Lung (tissue), 12 donors: ENCODE measurements around the gene HCRT. TPM values are rescaled to one million over a fixed set of nuclear protein-coding genes. Genes with fewer than 3 reads are reported as not detected.

Experiments used
- ATAC-seq: fragments of 200-7000 bp; cut with Tn5 transposase; one replicate; pipeline ENCODE4 v1.9.1; 2020; ENCODE audit warnings: moderate number of reproducible peaks; ENCODE audit not compliant: insufficient read depth, low FRiP score
- DNase-seq, 3 donors: peaks; one replicate each; pipeline ENCODE4 v3.0.0-alpha.2; 2013 to 2017
- H3K27ac ChIP-seq, 2 donors: one replicate each; pipeline ENCODE4 v1.5.1; 2013; ENCODE audit warnings: mild to moderate bottlenecking in 2 of 2, moderate library complexity in 2 of 2, control low read depth in 1 of 2, inconsistent platforms in 1 of 2, low read depth in 1 of 2, low read length in 1 of 2
- H3K27me3 ChIP-seq, 3 donors: one replicate each; pipeline ENCODE4 v1.5.1; 2013; ENCODE audit warnings: low read length in 2 of 3; ENCODE audit not compliant: control insufficient read depth in 3 of 3, insufficient read depth in 3 of 3
- H3K36me3 ChIP-seq, 4 donors: one replicate each; pipeline ENCODE4 v1.5.1; 2013; ENCODE audit warnings: low read length in 4 of 4, mild to moderate bottlenecking in 1 of 4, moderate library complexity in 1 of 4; ENCODE audit not compliant: control insufficient read depth in 4 of 4, insufficient read depth in 4 of 4
- H3K4me1 ChIP-seq, 5 donors: one replicate each; pipeline ENCODE4 v1.5.1; 2013; ENCODE audit warnings: low read length in 5 of 5, mild to moderate bottlenecking in 2 of 5, moderate library complexity in 1 of 5; ENCODE audit not compliant: control insufficient read depth in 5 of 5, insufficient read depth in 5 of 5
- H3K4me3 ChIP-seq: one replicate; pipeline ENCODE4 v1.5.1; 2013; ENCODE audit warnings: mild to moderate bottlenecking, control low read depth, moderate library complexity
- H3K9ac ChIP-seq, 2 donors: one replicate each; pipeline ENCODE4 v1.5.1; 2013; ENCODE audit warnings: low read length in 2 of 2, control low read depth in 1 of 2; ENCODE audit not compliant: insufficient read depth in 1 of 2
- H3K9me3 ChIP-seq, 4 donors: one replicate each; pipeline ENCODE4 v1.5.1; 2013; ENCODE audit warnings: low read length in 3 of 4, mild to moderate bottlenecking in 1 of 4, moderate library complexity in 1 of 4; ENCODE audit not compliant: control insufficient read depth in 4 of 4, insufficient read depth in 3 of 4
- WGBS, 2 donors: extraction: QIAGEN DNeasy Blood & Tissue Kit; methylation state at CpG; one replicate each; pipeline ENCODE4 v1.1.7; 2013; 5-methylcytosine and 5-hydroxymethylcytosine counted together
- polyA plus RNA-seq, 2 donors: library from polyadenylated mRNA; stranded (reverse); fragments of 200-250 nt; gene quantifications; one replicate each; pipeline ENCODE4 v1.2.1, GENCODE V29; 2013
- total RNA-seq, 2 donors: library from RNA; depleted of rRNA in 1 of 2; stranded (reverse); fragments of >200 nt in 1 of 2; gene quantifications; one replicate each; pipeline ENCODE4 v1.2.1, GENCODE V29; 2014 to 2021
- TF ChIP-seq, protein P1 (sequence below): IDR thresholded peaks from 2 replicates; pipeline ENCODE4 v1.5.1; 2012; ENCODE audit warnings: mild to moderate bottlenecking; ENCODE audit errors: control extremely low read depth, extremely low read depth
- donor health status: control.
- donor health status: control.
- donor health status: Bipolar disorder and iron deficiency.
- donor health status: healthy.
- donor health status: DM: yes; HTN: yes; CAD: no.

Gene HCRT
- total and polyA plus RNA-seq, 4 donors: not detected

- peaks cover 0 to 15% (median 0%) of the 10 kb centered on the region in 5 donors for H3K4me1 ChIP-seq
- ATAC-seq: no peak
- DNase-seq: no peak
- no peaks in the 10 kb centered on the region for H3K27me3 ChIP-seq
- TF ChIP-seq, protein P1, sequence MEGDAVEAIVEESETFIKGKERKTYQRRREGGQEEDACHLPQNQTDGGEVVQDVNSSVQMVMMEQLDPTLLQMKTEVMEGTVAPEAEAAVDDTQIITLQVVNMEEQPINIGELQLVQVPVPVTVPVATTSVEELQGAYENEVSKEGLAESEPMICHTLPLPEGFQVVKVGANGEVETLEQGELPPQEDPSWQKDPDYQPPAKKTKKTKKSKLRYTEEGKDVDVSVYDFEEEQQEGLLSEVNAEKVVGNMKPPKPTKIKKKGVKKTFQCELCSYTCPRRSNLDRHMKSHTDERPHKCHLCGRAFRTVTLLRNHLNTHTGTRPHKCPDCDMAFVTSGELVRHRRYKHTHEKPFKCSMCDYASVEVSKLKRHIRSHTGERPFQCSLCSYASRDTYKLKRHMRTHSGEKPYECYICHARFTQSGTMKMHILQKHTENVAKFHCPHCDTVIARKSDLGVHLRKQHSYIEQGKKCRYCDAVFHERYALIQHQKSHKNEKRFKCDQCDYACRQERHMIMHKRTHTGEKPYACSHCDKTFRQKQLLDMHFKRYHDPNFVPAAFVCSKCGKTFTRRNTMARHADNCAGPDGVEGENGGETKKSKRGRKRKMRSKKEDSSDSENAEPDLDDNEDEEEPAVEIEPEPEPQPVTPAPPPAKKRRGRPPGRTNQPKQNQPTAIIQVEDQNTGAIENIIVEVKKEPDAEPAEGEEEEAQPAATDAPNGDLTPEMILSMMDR: no peak
- no peak overlapping the region for H3K4me3 ChIP-seq
- H3K36me3 ChIP-seq: peaks cover 0 to 13% (median 0%) of the 10 kb centered on the region in 4 donors
- H3K9ac ChIP-seq: no peak overlapping the region
- 90 to 93% methylated on average over 19 to 23 of the region's 23 CpGs for WGBS, 2 donors
- no peak overlapping the region for H3K27ac ChIP-seq
- no peaks in the 10 kb centered on the region for H3K9me3 ChIP-seq
Measured at GRCh38 chr17:42192189-42193126, 7.2 kb upstream of the HCRT start.

DNA sequence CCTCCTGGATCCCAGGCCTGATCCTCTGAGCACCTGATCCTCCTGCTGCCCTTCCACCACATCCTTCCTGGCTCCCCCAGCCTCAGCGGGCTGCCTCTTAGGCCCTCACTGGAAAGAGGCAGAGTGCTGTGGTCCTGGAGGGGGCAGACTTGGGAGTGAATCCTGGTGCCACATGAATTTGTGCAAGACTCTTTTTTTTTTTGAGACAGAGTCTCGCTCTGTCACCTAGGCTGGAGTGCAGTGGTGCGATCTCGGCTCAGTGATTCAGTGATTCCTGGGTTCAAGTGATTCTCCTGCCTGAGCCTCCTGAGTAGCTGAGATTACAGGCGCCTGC lies 6.0 kb upstream of the HCRT start:
- Histone ChIP-seq H3K36me3 (peaks cover 0 to 13% (median 0%) of the 10 kb centered on the region in 4 donors), H3K9ac (no peak overlapping the region), H3K4me3 (no peak overlapping the region), H3K27me3 (no peaks in the 10 kb centered on the region), H3K27ac (no peak overlapping the region), H3K4me1 (peaks cover 0 to 15% (median 0%) of the 10 kb centered on the region in 5 donors), H3K9me3 (no peaks in the 10 kb centered on the region)
- ATAC-seq (no peak), DNase-seq (no peak)
- WGBS, 2 donors: 95% methylated on average over 5 of the region's 5 CpGs
- TF ChIP-seq, protein P1: no peak

DNA sequence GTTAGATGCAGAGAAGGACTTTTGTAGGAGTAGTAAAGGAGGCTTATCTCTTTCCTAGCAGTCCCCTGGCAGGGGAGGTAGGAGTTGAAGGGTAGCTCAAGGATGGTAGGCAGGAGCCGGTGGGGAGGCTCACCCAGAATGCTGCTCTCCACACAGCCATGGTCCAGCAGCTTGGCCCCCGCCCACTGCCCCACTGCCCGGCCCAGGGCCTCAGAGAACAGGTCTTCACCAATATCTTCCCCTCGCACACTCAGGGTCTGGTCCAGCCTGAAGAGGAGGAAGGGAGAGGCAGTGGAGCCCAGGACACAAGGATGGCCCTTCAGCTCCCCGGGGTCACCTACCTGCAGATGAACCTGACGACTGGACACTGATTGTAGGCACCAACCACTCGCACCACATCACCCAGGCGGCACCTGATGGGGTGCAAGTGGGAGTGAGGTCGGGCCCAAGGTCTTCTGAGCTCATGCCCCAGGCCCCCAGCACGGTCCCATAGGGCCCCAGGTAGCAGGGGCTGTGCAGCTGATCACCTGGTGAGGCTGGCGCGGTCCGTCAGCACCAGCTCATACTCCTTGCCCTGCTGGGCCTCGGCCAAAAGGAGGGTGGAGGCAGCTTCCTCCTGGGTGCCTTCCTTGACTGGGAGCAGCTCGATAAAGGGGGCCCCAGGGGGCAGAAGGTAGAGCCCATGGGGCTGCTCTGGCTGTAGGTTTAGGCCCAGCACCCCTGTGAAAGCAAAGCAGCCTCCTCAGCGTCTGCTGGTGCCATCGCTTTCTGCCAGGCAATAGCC lies 5.4 kb upstream of the HCRT start:
- TF ChIP-seq, protein P1: no peak
- WGBS, 2 donors: 90 to 93% methylated on average over 14 to 17 of the region's 17 CpGs
- DNase-seq (no peak), ATAC-seq (no peak)
- no peaks in the 10 kb centered on the region for H3K27me3 ChIP-seq
- H3K27ac ChIP-seq: no peak overlapping the region
- H3K4me1 ChIP-seq: peaks cover 0 to 15% (median 0%) of the 10 kb centered on the region in 5 donors
- no peaks in the 10 kb centered on the region for H3K9me3 ChIP-seq
- no peak overlapping the region for H3K4me3 ChIP-seq
- H3K36me3 ChIP-seq: peaks cover 0 to 13% (median 0%) of the 10 kb centered on the region in 4 donors
- no peak overlapping the region for H3K9ac ChIP-seq
